Lower lobe of right lung (tissue), 2 donors: ENCODE results near the gene CACNA1A. TPM values are rescaled to one million over a fixed set of nuclear protein-coding genes. Genes with fewer than 3 reads are reported as not detected.
A peak's percentile ranks its signal among the peaks of the same experiment; 100 is the strongest.

Source experiments
- ATAC-seq, 2 donors: fragments of 200-7000 bp; cut with Tn5 transposase; one replicate each; pipeline ENCODE4 v1.9.1; 2020 to 2022; ENCODE audit warnings: mild to moderate bottlenecking in 2 of 2, moderate library complexity in 2 of 2
- DNase-seq: peaks from one replicate; pipeline ENCODE4 v3.0.0-alpha.2; 2020
- H3K27ac ChIP-seq: fragments of 200-600 bp; one replicate; pipeline ENCODE4 v1.8.0; 2022
- H3K27me3 ChIP-seq: fragments of 200-600 bp; one replicate; pipeline ENCODE4 v1.8.0; 2022; ENCODE audit warnings: low read depth
- H3K36me3 ChIP-seq: fragments of 200-600 bp; one replicate; pipeline ENCODE4 v1.8.0; 2022; ENCODE audit warnings: mild to moderate bottlenecking
- H3K4me1 ChIP-seq: fragments of 200-600 bp; one replicate; pipeline ENCODE4 v1.8.0; 2022
- H3K4me3 ChIP-seq: fragments of 200-600 bp; one replicate; pipeline ENCODE4 v1.8.0; 2022; ENCODE audit warnings: mild to moderate bottlenecking
- H3K9me3 ChIP-seq: fragments of 200-600 bp; one replicate; pipeline ENCODE4 v1.8.0; 2022
- intact Hi-C: fragments of 100-400 bp; cut with DNase I; formaldehyde crosslinking; loops from one replicate; pipeline ENCODE4 v1.11.0; 2022
- total RNA-seq: library from RNA; stranded (reverse); fragmentation: NEBNext Ultra II Directional; extraction: Animal tissue kit (Norgen Biotek cat#: 25700); gene quantifications from one replicate; pipeline ENCODE4 v1.2.1, GENCODE V29; 2021
- TF ChIP-seq, protein P1 (sequence below): fragments of 200-600 bp; IDR thresholded peaks from one replicate; pipeline ENCODE4 v1.8.0; 2022; ENCODE audit warnings: antibody characterized with exemption, mild to moderate bottlenecking
- donor health status: DM: no; HTN: yes; CAD: no; lungs with severe emphysema.

CACNA1A gene
- total RNA-seq, 1 donor from 2014 or later, result 0.71 TPM

DNA sequence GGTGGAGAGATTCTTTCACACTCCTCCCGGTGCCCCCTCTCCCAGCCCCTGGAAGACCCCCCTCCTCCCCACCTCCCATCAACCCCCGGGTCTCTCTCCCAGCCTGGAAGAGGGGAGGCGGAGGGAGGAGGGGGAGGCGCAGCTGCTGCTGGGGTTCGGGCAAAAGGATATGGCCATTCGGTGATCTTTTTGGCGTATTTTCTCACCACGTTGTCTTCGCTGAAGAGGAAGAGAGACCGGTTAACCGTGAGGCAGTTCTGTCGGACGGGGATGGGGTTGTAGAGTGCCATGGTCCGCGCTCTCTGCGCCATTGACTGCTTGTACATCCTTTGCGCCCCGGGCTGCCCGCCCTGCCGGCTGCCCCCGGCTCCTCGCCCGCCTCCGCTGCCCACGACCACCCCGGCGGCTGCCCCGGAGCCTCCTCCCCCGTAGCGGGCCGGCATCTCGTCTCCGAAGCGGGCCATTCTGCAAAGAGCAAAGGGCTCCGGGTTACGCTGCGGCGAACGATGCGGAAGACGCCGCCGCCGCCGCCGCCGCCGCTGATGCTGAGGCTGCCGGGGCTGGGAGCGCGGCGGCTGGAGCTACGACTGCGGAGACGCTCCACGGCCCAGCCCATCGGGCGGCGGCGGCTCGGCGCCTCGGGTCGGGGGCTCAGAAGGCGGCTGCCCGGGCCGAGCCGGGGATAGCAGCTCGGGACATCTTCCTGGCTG is 363 bp downstream of the CACNA1A start:
- Histone ChIP-seq H3K27ac (no peak overlapping the region), H3K4me1 (peaks cover 4% of the 10 kb centered on the region), H3K9me3 (no peaks in the 10 kb centered on the region), H3K4me3 (peak overlapping the region; percentile 31), H3K27me3 (peaks cover 65% of the 10 kb centered on the region), H3K36me3 (no peaks in the 10 kb centered on the region)
- TF ChIP-seq, protein P1, sequence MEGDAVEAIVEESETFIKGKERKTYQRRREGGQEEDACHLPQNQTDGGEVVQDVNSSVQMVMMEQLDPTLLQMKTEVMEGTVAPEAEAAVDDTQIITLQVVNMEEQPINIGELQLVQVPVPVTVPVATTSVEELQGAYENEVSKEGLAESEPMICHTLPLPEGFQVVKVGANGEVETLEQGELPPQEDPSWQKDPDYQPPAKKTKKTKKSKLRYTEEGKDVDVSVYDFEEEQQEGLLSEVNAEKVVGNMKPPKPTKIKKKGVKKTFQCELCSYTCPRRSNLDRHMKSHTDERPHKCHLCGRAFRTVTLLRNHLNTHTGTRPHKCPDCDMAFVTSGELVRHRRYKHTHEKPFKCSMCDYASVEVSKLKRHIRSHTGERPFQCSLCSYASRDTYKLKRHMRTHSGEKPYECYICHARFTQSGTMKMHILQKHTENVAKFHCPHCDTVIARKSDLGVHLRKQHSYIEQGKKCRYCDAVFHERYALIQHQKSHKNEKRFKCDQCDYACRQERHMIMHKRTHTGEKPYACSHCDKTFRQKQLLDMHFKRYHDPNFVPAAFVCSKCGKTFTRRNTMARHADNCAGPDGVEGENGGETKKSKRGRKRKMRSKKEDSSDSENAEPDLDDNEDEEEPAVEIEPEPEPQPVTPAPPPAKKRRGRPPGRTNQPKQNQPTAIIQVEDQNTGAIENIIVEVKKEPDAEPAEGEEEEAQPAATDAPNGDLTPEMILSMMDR, result no peak
- intact Hi-C loops, result no loop called here
- DNase-seq (no peak), ATAC-seq (no peak)

DNA sequence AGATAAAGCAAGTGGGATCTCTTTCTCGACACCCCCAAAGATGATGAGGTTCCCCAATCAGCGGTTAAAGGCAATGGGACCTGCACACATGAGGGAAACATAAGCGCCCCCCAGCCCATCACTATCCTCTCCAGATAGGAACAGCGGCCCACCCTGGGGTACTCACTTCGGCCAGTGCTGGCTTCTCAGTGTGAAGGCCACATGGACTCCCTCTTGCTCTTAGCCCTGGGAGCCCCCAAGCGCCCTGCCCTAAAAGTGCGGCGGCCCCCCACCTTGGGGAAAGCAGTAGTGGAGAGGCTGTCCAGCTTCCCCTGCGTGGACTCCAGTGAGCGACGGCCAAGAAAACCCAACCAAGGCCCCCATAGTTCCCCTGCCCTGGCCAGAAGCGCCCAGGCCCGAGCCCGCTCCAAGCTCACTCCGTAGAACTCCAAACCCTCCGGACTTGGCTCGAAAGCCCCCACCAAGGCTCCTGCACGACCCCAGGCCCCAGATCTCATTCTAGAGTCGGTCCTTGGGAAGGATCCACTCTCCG is 1.0 kb downstream of the CACNA1A start:
- TF ChIP-seq, protein P1, result no peak
- no peak for ATAC-seq
- Histone ChIP-seq H3K27me3 (peaks cover 65% of the 10 kb centered on the region), H3K9me3 (no peaks in the 10 kb centered on the region), H3K4me1 (peaks cover 4% of the 10 kb centered on the region), H3K36me3 (no peaks in the 10 kb centered on the region), H3K27ac (no peak overlapping the region), H3K4me3 (no peak overlapping the region)
- no peak for DNase-seq
- intact Hi-C loops, result no loop called here

DNA sequence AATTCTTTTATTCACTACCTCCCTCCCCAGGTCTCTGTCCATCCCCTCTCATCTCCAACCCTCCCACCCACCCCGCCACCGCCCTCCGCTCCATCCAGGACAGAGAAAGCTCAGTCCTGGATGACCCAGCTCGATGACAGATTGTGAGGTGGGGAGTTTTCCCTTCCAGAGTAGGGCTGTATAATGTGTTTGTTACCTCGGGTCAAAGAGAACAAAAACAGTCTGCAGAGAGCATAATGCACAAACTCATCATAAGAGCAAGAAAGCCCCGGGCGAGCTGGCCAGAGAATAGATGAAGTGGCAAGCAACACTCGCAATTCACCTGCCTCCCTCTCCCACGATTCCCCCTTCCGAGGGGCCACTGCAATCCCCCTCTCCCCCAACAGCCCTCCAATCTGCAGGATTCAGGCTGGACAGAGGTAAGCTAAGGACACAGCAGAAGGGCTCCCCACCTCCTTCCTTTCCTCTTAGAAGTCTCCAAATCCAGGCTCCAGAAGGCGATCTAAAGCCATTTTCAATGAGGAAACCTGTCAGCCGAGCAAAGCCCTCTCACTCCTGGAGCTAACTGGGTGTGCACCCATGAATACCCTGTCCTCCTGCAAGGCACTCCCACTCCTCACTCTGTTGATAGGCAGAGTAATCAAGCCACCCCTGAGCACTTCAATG is 2.6 kb downstream of the CACNA1A start:
- Histone ChIP-seq H3K27me3 (peaks cover 64% of the 10 kb centered on the region), H3K27ac (no peak overlapping the region), H3K36me3 (no peaks in the 10 kb centered on the region), H3K4me3 (no peak overlapping the region), H3K4me1 (peaks cover 4% of the 10 kb centered on the region), H3K9me3 (no peaks in the 10 kb centered on the region)
- TF ChIP-seq, protein P1, result no peak
- DNase-seq (no peak), ATAC-seq (no peak)
- intact Hi-C loops, result no loop called here

DNA sequence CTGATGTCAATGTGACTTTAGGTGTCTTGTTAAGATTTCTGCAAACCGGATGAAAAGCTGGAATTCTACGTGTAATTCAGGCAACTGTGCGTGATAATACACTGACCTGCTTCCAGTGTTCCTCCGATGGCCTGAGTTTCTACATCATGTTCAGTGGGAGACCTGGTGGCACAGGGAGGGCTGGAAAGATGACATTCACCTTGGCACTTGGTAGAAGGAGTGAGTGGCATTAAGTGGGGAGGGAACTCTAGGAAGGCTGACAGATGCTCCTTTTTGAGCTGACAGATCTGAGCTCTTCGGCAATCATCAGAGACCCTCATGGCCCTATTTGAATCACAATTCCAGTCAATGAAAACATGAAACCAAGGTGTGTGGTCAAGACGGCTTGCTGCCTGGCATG is 4.0 kb downstream of the CACNA1A start:
- Histone ChIP-seq H3K27ac (no peak overlapping the region), H3K9me3 (no peaks in the 10 kb centered on the region)
- no peak for ATAC-seq

DNA sequence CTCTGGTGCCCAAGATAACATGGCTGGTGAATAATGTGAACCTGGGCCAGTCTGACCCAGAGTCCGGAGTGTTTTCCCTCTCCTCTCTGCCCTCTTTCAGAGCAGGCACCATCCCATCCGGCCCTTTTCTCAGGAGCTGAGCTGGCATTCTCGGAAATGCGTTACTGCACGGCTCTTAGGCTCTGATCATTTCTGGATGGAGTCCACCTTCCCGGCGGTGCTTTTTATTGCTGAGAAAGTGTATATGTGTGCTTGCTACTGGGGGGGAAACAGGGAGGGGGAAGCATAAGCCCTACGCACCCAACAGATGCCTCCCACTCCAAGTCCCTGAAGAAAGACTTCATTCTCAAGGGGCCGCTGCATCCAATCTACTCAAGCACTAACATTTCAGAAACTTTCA is 6.6 kb downstream of the CACNA1A start:
- H3K9me3 ChIP-seq, result no peaks in the 10 kb centered on the region
- no peak overlapping the region for H3K4me3 ChIP-seq
- ATAC-seq, result no peak
- H3K4me1 ChIP-seq, result no peaks in the 10 kb centered on the region
- TF ChIP-seq, protein P1, result no peak
- peaks cover 25% of the 10 kb centered on the region for H3K27me3 ChIP-seq
- H3K36me3 ChIP-seq, result no peaks in the 10 kb centered on the region
- no peak overlapping the region for H3K27ac ChIP-seq
- intact Hi-C loops, result no loop called here
- DNase-seq, result no peak

More for the DNA sequence above, 4.0 kb downstream of the CACNA1A start:
- H3K4me1 ChIP-seq, result peaks cover 4% of the 10 kb centered on the region
- intact Hi-C loops, result no loop called here
- no peak overlapping the region for H3K4me3 ChIP-seq
- TF ChIP-seq, protein P1, result no peak
- H3K27me3 ChIP-seq, result peaks cover 50% of the 10 kb centered on the region
- H3K36me3 ChIP-seq, result no peaks in the 10 kb centered on the region
- DNase-seq, result no peak
